Duodenal mucosa (tissue), 2 donors: Measurements from ENCODE around the gene PTPRN2.

Source experiments
- H3K27ac ChIP-seq: one replicate; pipeline ENCODE4 v1.7.0; 2013; ENCODE audit warnings: low read depth, low read length
- H3K27me3 ChIP-seq, 2 donors: one replicate each; pipeline ENCODE4 v1.7.0; 2013; ENCODE audit warnings: low read length in 2 of 2, control low read depth in 1 of 2; ENCODE audit not compliant: insufficient read depth in 2 of 2, control insufficient read depth in 1 of 2
- H3K36me3 ChIP-seq, 2 donors: one replicate each; pipeline ENCODE4 v1.7.0; 2013; ENCODE audit warnings: low read length in 2 of 2, control low read depth in 1 of 2; ENCODE audit not compliant: insufficient read depth in 2 of 2, control insufficient read depth in 1 of 2
- H3K4me1 ChIP-seq, 2 donors: one replicate each; pipeline ENCODE4 v1.7.0; 2013; ENCODE audit warnings: low read length in 2 of 2, control low read depth in 1 of 2; ENCODE audit not compliant: insufficient read depth in 2 of 2, control insufficient read depth in 1 of 2
- H3K4me3 ChIP-seq, 2 donors: one replicate each; pipeline ENCODE4 v1.7.0; 2013; ENCODE audit warnings: low read length in 2 of 2, low read depth in 1 of 2
- H3K9ac ChIP-seq, 2 donors: one replicate each; pipeline ENCODE4 v1.7.0; 2013; ENCODE audit warnings: low read length in 2 of 2, low read depth in 1 of 2
- H3K9me3 ChIP-seq, 2 donors: one replicate each; pipeline ENCODE4 v1.7.0; 2013; ENCODE audit warnings: low read length in 2 of 2, control low read depth in 1 of 2; ENCODE audit not compliant: control insufficient read depth in 1 of 2

The PTPRN2 gene

GRCh38 chr7:157577796-157578339 is 1009.8 kb downstream of the PTPRN2 start:
- H3K9me3 ChIP-seq: no peaks in the 10 kb centered on the region
- H3K4me1 ChIP-seq: no peaks in the 10 kb centered on the region
- H3K9ac ChIP-seq: no peak overlapping the region
- no peak overlapping the region for H3K27ac ChIP-seq
- H3K27me3 ChIP-seq: peaks cover 0 to 4% of the 10 kb centered on the region in 2 donors
- H3K36me3 ChIP-seq: no peaks in the 10 kb centered on the region
- H3K4me3 ChIP-seq: no peak overlapping the region

GRCh38 chr7:157577061-157577460 is 1010.6 kb downstream of the PTPRN2 start:
- Histone ChIP-seq H3K4me1 (no peaks in the 10 kb centered on the region), H3K27ac (no peak overlapping the region), H3K9ac (no peak overlapping the region), H3K27me3 (peaks cover 0 to 4% of the 10 kb centered on the region in 2 donors), H3K4me3 (peak overlapping the region in 1 of 2 donors; percentile 55), H3K9me3 (no peaks in the 10 kb centered on the region), H3K36me3 (no peaks in the 10 kb centered on the region)

GRCh38 chr7:157576415-157576814 is 1011.2 kb downstream of the PTPRN2 start:
- Histone ChIP-seq H3K27ac (no peak overlapping the region), H3K4me3 (peak overlapping the region; percentile 51 to 55), H3K4me1 (no peaks in the 10 kb centered on the region)

GRCh38 chr7:157575777-157576176 is 1011.8 kb downstream of the PTPRN2 start:
- Histone ChIP-seq H3K36me3 (no peaks in the 10 kb centered on the region), H3K4me3 (peak overlapping the region; percentile 51 to 55), H3K9ac (no peak overlapping the region), H3K9me3 (no peaks in the 10 kb centered on the region), H3K4me1 (no peaks in the 10 kb centered on the region), H3K27me3 (no peaks in the 10 kb centered on the region), H3K27ac (no peak overlapping the region)

More at GRCh38 chr7:157576415-157576814, 1011.2 kb downstream of the PTPRN2 start:
- H3K27me3 ChIP-seq: peaks cover 0 to 4% of the 10 kb centered on the region in 2 donors
- H3K9ac ChIP-seq: no peak overlapping the region
- no peaks in the 10 kb centered on the region for H3K9me3 ChIP-seq
- H3K36me3 ChIP-seq: no peaks in the 10 kb centered on the region

GRCh38 chr7:157574914-157575586 is 1012.6 kb downstream of the PTPRN2 start:
- no peaks in the 10 kb centered on the region for H3K36me3 ChIP-seq
- H3K4me1 ChIP-seq: no peaks in the 10 kb centered on the region
- H3K27me3 ChIP-seq: no peaks in the 10 kb centered on the region
- H3K9ac ChIP-seq: no peak overlapping the region
- H3K9me3 ChIP-seq: no peaks in the 10 kb centered on the region
- H3K4me3 ChIP-seq: no peak overlapping the region
- H3K27ac ChIP-seq: no peak overlapping the region

- Histone ChIP-seq H3K9ac (no peak overlapping the region), H3K9me3 (no peaks in the 10 kb centered on the region), H3K27ac (no peak overlapping the region), H3K4me3 (no peak overlapping the region), H3K4me1 (peaks cover 0 to 2% of the 10 kb centered on the region in 2 donors), H3K36me3 (no peaks in the 10 kb centered on the region), H3K27me3 (no peaks in the 10 kb centered on the region)
Measured at GRCh38 chr7:157574120-157574825, 1013.4 kb downstream of the PTPRN2 start.

GRCh38 chr7:157573244-157573643 is 1014.4 kb downstream of the PTPRN2 start:
- no peak overlapping the region for H3K4me3 ChIP-seq
- H3K9me3 ChIP-seq: no peaks in the 10 kb centered on the region
- H3K27ac ChIP-seq: no peak overlapping the region
- H3K9ac ChIP-seq: no peak overlapping the region
- no peaks in the 10 kb centered on the region for H3K36me3 ChIP-seq
- H3K27me3 ChIP-seq: no peaks in the 10 kb centered on the region
- H3K4me1 ChIP-seq: peaks cover 4 to 6% of the 10 kb centered on the region in 2 donors

GRCh38 chr7:157572622-157573021 is 1015.0 kb downstream of the PTPRN2 start:
- no peak overlapping the region for H3K27ac ChIP-seq
- no peak overlapping the region for H3K4me3 ChIP-seq
- no peak overlapping the region for H3K9ac ChIP-seq
- H3K27me3 ChIP-seq: no peaks in the 10 kb centered on the region
- H3K4me1 ChIP-seq: peaks cover 6% of the 10 kb centered on the region in 2 donors
- H3K9me3 ChIP-seq: no peaks in the 10 kb centered on the region
- H3K36me3 ChIP-seq: no peaks in the 10 kb centered on the region

GRCh38 chr7:157570531-157571200 is 1017.0 kb downstream of the PTPRN2 start:
- H3K27me3 ChIP-seq: no peaks in the 10 kb centered on the region
- no peak overlapping the region for H3K27ac ChIP-seq
- H3K9me3 ChIP-seq: no peaks in the 10 kb centered on the region
- no peak overlapping the region for H3K4me3 ChIP-seq
- peaks cover 6% of the 10 kb centered on the region in 2 donors for H3K4me1 ChIP-seq
- no peaks in the 10 kb centered on the region for H3K36me3 ChIP-seq
- no peak overlapping the region for H3K9ac ChIP-seq

GRCh38 chr7:157569967-157570366 is 1017.7 kb downstream of the PTPRN2 start:
- Histone ChIP-seq H3K9ac (no peak overlapping the region), H3K27ac (no peak overlapping the region), H3K27me3 (no peaks in the 10 kb centered on the region), H3K4me3 (no peak overlapping the region), H3K4me1 (peaks cover 6% of the 10 kb centered on the region in 2 donors), H3K9me3 (no peaks in the 10 kb centered on the region), H3K36me3 (no peaks in the 10 kb centered on the region)
